Activated CD4-positive, CD25-positive, alpha-beta regulatory T cell treated with anti-CD3 and anti-CD28 coated beads, Interleukin-2, amount 50 U/mL, for 24 hours (primary cell): Measurements from ENCODE around the gene LONRF2.

Source experiments
- ATAC-seq, 2 donors: fragments of 150-1000 bp; cut with Tn5 transposase; one replicate each; pipeline ENCODE4 v1.10.0; 2021; ENCODE audit warnings: mild to moderate bottlenecking in 1 of 2, moderate library complexity in 1 of 2

Gene LONRF2

DNA sequence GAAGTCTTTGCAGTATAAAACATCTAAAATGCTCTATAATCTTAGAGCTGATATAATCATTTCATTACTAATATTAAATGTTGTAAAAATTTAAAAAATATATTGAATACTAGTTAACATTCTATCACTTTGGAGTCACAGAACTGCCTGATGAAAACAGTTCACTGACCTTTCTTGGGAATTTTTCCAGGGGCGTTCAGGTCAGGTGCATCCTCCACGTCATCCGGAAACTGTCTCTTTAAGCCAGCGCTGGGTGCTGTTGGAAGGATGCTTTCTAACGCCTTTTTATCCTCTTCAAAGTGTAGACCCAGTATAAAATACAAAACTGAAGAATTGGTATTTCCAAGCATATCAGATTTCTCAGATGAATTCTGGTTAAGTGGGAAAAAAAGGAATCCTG lies 22.8 kb downstream of the LONRF2 start:
- ATAC-seq: no peak

DNA sequence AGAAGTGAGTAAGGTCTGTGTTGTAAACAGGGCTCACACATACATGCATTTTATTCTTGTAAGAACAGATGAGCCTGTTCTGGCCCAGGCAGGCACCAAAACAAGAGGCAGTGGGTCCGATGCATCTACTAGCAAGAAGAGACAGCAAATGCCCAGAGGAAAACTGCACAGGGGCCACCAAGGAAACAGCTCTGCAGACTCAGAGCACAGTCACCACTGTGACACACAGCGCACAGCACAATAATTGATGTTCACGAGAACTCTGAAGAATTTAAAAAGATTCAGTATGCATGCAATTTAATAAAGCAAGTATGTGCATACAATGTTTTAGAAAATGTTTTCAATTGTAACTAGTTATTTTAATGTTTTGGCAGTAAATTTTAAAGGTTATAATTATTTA lies 24.8 kb downstream of the LONRF2 start:
- no peak for ATAC-seq

DNA sequence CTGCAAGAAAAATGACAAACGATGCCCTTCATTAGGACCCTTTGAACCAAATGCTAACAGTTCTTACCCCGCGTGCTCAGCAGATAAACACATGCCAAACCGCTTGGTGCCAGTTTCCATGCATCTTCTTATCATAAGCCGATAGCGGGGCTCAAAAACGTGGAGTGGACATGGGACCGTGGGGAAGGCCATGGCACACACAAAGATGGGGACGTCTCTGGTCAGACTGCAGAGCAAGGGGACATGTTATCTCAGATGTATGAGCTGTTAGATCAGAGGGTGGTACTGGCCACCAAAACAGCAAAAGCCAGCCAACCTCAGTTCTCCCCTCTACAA lies 28.2 kb downstream of the LONRF2 start:
- no peak for ATAC-seq

DNA sequence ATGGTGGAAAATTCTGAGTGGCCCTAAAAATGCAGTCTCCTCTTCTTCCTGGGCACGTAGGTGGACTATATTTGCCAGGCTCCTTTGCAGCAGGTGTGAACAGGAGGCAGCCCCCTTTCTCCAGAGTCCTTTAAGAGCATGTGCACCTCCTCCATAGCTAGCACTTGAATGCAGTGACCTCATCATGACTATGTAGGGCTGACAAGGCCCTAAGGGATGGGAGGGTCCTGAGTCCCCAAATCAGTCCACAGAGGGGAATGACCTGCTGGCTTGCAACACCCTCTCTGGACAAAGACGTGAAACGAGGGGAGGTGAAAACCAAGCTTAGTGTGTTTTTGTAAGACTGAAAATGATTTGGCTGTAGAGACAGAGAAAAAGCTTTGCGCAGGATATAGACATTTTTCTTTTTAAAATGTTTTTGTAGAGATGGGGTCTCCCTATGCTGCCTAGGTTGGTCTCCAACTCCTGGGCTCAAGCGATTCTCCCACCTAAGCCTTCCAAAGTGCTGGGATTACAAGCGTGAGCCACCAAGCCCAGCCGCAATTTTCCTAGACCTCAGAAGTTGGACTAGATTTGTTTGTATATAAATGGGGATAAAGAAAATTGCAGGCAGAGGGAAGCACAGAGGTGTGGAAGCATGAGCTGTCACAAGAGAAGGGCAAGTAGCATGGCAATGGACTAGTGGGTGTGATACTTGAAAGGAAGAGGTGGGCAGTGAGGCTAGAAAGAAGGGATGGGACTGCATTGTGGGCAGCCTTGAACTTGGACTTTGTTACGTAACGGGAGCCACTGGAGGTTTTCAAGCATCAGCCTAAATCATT lies 28.8 kb downstream of the LONRF2 start:
- ATAC-seq: no peak

DNA sequence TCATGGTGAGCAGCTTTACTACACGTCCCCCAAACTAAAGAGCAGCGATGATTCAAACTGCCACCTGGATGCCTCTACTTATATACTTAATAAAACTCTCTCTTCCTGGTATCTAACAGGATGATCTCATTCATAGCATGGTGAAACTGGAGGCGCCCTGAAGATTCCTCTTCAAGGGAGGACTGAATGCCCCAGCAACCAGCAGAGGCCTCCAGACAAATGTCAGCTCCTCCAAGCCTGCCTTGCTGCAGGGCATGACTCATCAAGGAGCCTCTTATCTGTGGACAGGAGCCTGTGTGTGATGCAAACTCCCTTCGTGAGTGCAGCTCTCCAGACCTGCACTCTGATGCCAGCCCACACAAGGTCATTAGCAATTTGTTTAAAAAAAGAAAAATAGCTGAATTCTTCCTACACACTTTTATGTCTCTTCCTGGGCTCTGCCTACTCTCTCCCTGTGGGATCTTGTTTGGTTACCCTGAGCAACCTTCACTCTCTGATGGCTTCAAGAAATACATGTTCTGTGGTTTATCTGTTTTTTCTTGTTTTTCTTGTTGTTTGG lies 30.2 kb downstream of the LONRF2 start:
- ATAC-seq: peak; percentile 39 to 44

DNA sequence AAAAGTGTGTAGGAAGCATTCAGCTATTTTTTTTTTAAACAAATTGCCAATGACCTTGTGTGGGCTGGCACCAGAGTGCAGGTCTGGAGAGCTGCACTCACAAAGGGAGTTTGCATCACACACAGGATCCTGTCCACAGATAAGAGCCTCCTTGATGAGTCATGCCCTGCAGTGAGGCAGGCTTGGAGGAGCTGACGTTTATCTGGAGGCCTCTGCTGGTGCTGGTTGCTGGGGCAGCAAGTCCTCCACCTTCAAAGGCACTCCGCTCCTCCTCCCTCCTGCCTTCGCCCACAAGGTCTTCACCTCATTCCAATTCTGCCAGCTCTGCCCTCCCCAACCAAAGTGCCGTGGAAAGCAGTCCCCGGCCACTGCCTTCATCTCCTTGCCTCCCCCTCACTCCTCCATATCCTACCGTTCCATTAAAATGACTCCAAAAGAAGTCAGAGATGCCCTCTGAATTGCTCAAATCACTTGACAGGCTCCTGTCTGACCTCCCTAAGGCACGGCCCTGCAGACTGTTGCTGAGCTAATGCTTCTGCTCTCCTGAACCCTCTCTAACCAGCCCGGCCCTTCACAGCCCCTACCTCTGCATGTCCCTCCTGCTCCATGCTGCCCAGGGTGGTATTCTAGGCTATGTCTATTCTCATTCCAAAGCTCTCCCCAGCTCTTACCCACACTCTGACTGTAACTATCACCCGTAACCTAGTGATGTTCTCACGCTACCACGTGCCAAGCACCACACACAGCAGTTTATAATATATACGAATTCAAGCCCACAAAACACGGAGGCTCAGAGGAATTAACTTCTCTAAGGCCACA lies 30.9 kb downstream of the LONRF2 start:
- peak; percentile 58 to 72 for ATAC-seq

DNA sequence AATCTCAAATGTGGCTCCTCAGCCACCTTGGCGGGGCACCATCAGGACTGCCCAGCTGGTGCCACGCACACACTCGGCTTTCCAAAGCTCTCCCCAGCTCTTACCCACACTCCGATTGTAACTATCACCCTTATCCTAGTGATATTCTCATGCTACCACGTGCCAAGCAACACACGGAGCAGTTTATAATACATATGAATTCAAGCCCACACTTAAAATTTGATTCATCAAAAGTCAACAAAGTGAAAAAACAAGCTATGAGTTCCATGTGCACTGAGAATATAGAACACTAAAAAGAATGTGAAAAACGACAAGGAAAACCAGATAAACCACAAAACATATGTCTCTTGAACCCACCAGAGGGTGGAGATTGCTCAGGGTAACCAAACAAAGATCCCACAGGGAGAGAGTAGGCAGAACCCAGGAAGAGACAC lies 31.6 kb downstream of the LONRF2 start:
- ATAC-seq: no peak

DNA sequence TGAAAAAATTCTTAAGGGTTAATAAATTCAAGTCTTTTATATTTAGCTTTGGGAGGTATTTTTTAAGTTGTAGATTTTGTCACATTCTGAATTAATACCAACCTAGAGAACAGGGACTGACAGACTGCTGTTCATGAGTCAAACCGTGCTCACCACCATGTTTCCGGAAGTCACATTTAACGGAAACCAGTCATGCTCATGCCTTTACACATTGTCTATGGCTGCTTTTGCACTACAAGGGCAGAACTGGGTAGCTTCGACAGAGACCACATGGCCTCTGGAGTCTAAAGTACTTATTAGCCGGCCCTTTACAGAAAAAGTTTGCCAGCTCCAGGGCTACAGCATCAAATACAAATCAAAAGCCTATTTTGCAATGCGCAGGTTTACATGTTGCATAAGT lies 33.3 kb downstream of the LONRF2 start:
- ATAC-seq: peak in 1 of 2 donors; percentile 72

DNA sequence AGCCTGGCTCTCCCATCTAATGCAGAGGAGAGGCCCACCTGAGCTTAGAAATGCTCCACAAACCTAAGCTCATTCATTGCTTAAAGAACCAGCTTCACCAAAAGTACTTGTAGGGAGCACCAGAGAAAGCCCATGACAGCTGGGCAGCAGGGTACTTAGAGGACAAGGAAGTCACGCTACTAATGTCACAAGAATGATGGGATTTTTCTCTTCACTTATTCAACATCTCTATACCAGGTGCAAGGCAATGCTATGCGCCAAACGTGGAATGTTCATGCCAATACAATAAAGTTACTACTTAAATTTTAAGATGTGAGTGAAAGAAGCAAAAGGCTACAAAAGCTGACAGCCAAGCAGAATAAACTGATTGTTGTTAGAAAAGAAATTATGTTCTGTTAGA lies 36.0 kb downstream of the LONRF2 start:
- no peak for ATAC-seq

DNA sequence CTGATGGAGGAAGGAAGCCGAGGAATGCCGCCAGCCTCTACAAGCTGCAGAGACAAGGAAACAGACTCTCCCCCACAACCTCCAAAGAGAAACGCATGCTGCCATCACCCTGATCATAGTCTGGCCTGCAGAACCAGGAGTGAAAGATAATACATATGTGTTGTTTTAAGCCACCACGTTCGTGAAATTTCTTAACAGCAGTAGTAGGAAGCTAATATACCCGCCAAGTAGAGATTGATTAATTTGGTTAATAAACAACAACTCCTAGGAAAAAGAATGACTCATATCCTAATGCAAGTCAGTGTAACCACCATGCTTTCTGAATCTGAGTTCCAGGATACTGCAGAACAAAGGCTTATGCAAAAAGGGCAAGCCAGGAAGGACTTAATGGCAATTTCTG lies 36.6 kb downstream of the LONRF2 start:
- no peak for ATAC-seq

DNA sequence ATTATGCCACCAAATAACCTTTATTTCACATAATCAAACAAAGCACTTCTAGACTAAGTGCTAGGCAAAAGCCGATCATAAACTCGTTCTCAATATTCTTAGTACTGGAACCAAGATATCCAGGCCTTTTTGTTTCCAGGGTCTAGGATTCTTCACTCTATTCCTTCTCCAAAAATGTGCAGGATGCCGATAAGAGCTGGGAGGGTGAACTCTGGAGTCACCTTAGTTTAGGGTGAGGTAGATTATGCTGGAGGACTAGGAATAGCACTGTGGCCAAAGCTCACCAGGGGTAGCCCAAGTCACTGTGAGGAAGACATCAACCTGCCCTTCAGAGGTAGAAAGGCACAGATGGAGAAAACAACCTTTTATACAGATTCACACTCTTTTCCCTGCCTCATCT lies 37.3 kb downstream of the LONRF2 start:
- no peak for ATAC-seq

DNA sequence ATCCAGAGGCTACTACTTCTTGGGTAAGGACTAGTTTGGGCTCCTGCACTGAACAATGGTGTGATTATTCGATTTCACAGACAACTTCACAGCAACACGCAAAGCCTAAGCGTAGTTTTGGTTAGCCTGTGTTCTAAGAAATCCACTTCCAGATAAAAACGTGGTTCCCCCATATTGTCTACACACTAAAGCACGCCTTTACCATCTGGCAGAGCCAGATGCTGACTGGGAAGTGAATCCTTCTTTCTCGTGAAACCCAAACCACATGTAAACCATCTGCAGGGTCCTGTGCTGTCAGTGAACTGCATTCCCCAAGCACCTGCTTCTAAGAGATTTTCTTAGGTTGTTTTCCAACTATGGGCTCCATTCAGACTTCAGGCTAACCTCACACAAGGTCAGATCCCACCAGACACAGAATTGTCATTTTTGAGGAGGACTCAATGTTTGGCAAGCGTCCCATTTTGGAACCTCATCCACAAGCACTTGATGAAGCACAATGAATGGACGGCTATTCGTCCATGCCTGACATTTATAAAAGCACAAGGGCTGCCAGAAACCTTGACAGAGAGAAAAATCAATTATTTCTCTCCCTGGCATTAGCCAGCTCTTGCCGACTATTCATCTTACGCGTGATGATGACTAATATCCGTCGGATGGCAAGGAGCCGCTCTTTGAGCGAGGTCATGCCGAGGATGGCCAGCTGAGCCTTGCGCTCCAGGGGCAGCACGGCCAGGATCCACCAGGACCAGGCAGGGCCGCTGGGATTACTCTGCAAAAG lies 38.4 kb downstream of the LONRF2 start:
- ATAC-seq: no peak

DNA sequence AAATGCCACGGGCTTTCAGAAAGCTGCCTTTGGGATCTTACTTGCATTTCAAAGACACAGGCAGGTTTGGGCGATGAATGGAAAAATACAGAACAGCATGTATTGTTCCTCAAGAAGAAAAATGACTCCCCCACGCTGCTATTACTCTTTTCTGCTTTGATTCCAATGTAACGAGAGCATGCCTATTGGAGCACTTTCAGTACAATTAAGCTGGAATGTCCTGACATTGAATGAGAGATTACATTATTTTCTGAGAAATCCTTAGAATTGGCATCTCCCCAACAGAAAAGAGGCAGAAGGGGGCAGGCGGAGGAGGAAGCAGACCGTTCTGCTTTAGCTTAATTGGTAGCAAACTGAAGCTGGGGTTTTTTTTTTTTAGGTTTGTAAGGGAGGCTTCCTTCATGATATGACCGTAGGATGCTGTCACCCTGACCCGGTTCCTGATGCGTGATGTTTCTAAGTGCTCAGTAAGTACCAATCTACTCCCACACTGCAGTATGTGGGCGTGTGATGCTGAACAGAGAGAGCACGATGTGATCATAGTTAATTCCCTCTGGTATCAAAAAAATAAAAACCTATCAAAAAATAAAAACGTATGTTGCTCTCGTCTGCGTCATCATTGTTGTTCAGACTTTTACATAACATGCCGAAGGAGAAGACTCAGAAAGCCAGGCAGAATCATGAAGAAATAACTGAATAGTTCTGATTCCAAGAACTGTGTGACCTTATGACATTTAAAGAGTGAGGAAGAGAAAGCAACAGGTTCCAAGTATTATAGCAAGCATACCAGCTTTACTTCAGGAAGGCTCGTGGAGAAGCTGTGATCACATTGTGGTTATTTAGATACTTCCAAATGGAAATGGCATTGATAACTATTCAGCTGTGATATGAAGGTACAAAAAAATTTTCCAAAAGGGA lies 40.5 kb downstream of the LONRF2 start:
- ATAC-seq: no peak

DNA sequence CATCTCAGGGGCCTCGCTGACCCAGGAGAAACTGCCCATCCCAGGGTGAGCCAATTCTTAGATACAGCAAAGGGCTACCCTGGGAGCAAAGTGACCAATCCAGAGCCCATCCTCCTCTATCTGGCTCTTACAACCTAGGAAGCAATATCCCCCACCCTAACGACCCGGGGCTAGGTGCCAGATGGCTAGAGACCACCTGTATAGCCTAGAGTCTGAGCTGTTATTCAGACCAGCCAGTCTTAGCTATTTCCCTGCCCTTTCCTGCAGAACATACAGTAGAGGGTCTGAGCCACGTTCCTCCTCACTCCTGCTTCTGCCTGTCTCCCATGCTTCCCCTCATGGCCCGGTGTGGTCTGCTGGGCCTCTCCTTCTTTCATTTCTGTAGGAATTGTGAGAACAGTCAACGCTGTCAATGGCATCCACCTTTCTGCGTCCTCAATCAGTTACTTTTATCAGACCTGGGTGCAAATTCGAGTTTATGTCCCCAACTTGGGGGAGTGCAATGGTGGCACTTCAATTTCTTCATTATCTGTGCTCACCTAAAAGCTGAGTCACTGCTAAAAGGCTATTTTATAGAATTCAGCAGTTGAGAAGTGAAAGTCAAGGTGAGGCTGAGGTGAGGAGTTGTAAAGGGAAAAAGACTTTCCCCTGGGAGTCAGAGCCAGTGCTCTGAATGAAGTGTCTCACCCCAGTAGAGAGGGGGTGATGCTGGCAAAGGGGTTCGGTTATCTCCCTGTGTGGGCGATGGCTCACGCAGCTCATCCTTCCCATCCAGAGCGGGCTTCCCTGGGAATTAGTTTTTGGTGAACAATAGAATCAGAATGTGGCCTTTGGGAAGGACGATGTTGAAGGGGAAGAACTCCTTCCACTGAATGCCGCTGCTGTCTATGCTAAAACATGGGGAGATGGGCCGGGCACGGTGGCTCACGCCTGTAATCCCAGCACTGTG lies 42.4 kb downstream of the LONRF2 start:
- ATAC-seq: no peak

DNA sequence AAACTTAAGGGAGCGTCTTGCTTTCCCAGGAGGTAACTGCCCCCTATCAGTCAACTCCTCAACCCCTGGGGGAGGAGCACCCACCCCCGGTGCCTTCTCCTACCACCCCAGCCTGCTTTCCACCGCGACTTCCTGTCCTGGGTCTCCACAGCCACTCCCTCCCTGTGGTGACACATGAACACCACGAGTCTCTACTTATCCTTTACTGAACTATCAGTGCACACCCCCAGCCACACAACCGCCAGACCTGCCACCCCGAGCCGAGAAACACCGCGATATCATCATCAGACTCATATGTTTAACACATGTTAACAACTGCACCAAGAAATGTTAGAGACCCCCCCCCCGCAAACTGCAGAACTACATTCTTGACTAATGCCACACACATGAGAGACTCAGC lies 43.3 kb downstream of the LONRF2 start:
- ATAC-seq: no peak

DNA sequence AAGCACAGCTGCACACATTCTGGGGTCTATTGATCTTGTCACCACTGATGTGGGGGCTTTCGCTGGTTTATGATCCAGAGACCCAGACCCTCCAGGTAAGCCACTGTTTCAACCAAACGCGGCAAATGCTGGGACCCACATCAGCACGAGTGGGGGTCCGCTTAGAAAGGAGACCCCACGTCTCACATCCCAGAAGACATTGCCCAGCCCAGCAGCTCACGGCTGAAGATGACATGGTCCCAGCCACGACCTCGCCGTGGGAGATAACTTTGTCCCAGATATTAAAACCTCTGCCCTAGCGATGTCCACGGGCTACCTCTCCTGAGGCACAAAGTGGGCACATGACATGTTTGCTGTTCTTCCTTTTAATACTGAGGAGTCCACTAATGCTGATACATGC lies 43.8 kb downstream of the LONRF2 start:
- ATAC-seq: no peak

DNA sequence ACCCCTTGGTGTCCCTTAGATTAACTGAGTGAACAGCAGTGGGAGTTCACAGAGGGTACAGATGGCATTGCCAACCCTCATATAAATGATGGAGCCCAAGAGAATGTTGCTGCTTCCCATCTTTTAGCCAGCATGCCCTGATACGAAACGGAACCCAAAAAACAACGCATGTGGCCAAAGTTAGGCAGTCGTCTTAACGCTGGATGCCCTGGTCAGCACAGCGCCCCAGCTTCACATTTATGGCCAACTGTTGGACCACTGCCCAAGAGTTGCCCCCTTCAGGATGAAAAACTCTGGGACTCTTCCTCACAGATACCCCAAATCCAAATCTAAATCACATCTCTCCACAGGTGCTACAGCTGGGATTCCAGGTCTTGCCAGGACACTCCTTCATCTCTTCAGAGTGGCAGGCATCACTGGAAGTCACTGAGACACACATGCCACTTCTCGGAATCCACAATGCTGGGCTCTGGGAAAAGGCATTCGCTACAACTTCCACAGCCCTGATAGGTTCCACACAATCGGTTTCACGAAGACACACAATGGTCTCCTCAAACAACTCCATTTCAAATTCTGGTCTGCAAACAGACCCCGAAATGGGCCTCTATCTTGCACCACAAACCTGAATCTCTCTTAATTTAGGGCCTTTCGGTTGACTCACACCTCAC lies 44.6 kb downstream of the LONRF2 start:
- no peak for ATAC-seq

DNA sequence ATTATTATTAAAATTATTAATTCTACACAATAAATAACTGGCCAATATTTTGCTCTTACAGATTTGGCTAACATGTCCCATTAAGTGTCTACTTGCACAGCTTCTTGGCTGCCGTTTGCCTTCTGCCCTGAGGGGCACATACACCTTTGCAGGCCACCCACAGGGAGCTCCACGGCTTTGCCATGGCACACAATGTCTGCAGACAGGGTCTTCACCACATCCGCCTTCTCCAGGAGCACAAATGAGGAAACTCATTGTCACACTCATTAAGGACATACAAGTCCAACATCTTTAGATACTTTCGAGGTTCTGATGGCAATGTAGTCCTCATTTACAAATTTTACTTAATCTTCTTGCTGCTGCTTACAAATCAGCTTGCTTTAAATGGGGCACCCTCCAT lies 45.6 kb downstream of the LONRF2 start:
- no peak for ATAC-seq

DNA sequence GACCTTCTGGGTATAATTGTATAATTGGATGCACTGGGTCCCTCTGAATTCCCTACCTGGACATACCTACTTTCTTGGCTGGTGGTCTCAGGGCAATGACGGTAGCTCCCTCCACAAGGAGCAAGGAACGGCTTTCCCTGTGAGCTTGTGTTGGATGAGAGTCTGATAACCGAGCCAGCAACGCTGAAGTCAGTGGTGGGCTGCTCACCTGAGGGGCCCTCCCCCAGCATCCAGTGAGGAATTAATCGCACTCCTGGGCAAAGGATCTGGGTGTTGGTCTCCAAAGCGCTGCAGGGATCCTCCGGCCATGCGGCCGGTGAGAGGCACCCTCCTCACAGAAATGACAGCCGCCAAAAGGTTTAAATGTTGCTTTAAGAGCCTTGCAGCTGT lies 47.1 kb downstream of the LONRF2 start:
- no peak for ATAC-seq

DNA sequence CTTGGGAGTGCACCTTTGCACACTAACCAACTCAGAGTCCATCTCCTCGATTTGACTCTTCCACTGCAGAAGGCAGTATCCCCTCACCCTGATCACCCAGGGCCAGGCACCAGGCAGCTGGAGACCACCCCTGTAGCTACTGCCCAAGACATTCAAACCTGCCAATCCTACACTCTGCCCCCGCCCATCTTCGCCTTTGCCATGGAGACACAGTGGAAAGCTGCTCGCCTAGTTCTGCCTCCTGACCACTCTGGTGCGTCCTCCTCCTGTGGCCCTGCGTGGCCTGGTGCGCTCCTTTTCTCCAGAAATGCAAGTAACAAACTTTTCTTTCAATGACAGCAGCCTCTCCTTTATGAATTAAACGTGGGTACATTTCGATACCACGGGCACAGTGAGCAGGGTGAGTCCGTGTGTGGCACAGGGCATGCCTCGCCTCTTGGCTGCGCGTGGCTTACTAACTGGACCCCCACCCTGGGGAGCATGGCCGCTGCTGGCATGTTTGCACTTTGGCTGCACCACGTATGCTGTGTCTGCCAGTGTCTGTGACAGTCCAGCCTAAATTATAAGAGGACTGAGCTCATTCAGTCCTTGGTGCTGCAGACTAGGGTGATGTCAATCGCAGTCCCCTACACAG lies 47.6 kb downstream of the LONRF2 start:
- no peak for ATAC-seq
